HL-60 (cell line): ENCODE results near the gene MSRB2.

ENCODE experiments used
- CTCF ChIP-seq: IDR thresholded peaks from one replicate; pipeline ENCODE4 v1.5.1; 2011; ENCODE audit warnings: low read length, control low read depth, inconsistent platforms; ENCODE audit not compliant: insufficient read depth
- SPI1 ChIP-seq: IDR thresholded peaks from 2 replicates; pipeline ENCODE4 v1.6.1; 2012; ENCODE audit warnings: low read depth, mild to moderate bottlenecking, borderline replicate concordance

GRCh38 chr10:23088609-23089008 is 6.8 kb upstream of the MSRB2 start:
- TF ChIP-seq CTCF = no peak
- no peak for TF ChIP-seq SPI1
